ENCODE data around the gene APOBEC3C.

The APOBEC3C gene

DNA sequence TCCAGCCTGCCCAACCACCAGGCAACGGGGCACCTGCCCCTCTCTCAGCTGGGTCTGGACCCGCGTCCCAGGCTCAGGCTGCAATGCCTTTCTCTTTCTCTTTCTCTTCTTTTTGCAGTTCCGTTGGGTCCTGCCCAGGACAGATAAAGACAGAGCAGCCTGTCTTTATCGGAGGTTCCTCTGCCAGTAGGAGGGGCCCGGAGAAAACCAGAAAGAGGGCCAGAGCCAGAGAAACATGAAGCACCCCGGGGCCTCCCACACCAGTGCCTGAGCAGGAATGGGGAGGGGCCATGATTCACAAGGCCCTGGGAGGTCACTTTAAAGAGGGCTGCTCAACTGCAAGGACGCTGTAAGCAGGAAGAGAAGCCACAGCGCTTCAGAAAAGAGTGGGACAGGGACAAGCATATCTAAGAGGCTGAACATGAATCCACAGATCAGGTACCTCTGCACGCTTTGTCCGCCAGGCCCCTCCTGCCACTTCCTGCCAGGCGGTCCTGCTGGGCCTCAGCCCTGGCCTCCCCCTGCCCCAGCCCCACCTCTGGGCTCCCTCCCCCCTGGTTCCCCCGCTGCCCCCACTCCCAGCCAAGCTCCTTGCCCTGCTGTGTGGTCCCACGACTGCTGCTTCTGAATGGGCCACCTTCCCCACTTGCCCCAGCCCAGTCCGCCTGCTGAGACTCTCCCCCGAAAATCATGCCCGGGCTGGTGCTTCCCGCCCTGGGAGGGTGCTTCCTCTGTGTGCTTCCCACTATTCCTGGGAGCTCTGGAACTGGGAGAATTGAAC is at the start of gene APOBEC3C:
TSS of gene APOBEC3C (plus strand) at position 316 of the 781 bp plus-strand sequence. CDS start at position 422, 106 bp downstream.
- H3K4me3 ChIP-seq (ENCODE audit: low read length): peak within 1 kb of the TSS; percentile 66
- no peaks in the 10 kb centered on the region for H3K4me1 ChIP-seq (ENCODE audit: control insufficient read depth, insufficient read depth, low read length)
- no peak within 1 kb of the TSS for H3K9ac ChIP-seq (ENCODE audit: low read length)
- peaks cover 2% of the 10 kb centered on the region for H3K36me3 ChIP-seq (ENCODE audit: control insufficient read depth, insufficient read depth, low read length)
- H3K27ac ChIP-seq (ENCODE audit: low read depth, low read length): peak within 1 kb of the TSS; percentile 72
- no peaks in the 10 kb centered on the region for H3K27me3 ChIP-seq (ENCODE audit: control insufficient read depth, insufficient read depth, low read length)

DNA sequence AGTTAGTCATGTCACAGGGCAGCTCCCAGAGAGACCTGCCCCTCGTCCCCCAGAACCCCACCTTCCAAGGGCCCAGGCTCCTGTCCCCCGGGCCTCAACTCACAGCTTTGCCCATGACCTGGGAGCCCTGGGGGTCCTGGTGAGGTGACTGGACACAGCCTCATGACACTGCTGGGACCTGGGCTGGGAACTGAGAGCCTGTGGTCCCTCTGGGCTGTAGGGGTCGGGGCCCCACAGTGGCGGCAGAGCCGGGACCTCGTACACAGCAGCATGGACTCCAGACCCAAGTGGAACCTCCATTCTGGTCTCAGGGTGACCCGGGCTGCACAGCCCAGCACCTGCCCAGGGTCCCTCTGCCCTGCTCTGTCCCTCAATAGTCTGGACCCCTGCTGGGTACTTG is 49.8 kb upstream of the APOBEC3C start:
- Histone ChIP-seq H3K36me3 (ENCODE audit: control insufficient read depth, insufficient read depth, low read length) (no peaks in the 10 kb centered on the region), H3K27me3 (ENCODE audit: control insufficient read depth, insufficient read depth, low read length) (no peaks in the 10 kb centered on the region), H3K9ac (ENCODE audit: low read length) (no peak overlapping the region), H3K4me3 (ENCODE audit: low read length) (no peak overlapping the region), H3K27ac (ENCODE audit: low read depth, low read length) (no peak overlapping the region), H3K4me1 (ENCODE audit: control insufficient read depth, insufficient read depth, low read length) (no peaks in the 10 kb centered on the region)

DNA sequence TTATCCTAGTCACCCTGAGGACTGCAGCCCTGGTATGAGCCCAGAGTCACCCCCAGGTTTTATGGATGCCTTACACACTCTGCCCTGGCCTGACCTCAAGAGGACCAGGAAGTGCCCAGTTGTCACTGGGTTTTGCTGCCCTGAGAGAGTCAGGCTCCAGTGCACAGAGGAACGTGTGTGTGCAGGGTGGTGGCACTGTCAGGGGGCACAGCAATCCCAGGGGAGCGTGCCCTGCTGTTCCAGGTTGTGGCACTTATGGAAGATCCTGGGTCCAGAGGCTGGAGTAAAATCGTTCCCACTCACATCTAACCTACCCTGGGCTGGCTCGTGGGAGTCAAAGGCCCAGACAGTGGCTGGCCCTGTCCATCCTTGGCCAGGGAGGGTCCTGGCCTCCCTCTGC is 49.1 kb upstream of the APOBEC3C start:
- H3K36me3 ChIP-seq (ENCODE audit: control insufficient read depth, insufficient read depth, low read length): no peaks in the 10 kb centered on the region
- no peaks in the 10 kb centered on the region for H3K27me3 ChIP-seq (ENCODE audit: control insufficient read depth, insufficient read depth, low read length)
- H3K4me1 ChIP-seq (ENCODE audit: control insufficient read depth, insufficient read depth, low read length): no peaks in the 10 kb centered on the region
- no peak overlapping the region for H3K4me3 ChIP-seq (ENCODE audit: low read length)
- H3K9ac ChIP-seq (ENCODE audit: low read length): no peak overlapping the region
- H3K27ac ChIP-seq (ENCODE audit: low read depth, low read length): no peak overlapping the region

DNA sequence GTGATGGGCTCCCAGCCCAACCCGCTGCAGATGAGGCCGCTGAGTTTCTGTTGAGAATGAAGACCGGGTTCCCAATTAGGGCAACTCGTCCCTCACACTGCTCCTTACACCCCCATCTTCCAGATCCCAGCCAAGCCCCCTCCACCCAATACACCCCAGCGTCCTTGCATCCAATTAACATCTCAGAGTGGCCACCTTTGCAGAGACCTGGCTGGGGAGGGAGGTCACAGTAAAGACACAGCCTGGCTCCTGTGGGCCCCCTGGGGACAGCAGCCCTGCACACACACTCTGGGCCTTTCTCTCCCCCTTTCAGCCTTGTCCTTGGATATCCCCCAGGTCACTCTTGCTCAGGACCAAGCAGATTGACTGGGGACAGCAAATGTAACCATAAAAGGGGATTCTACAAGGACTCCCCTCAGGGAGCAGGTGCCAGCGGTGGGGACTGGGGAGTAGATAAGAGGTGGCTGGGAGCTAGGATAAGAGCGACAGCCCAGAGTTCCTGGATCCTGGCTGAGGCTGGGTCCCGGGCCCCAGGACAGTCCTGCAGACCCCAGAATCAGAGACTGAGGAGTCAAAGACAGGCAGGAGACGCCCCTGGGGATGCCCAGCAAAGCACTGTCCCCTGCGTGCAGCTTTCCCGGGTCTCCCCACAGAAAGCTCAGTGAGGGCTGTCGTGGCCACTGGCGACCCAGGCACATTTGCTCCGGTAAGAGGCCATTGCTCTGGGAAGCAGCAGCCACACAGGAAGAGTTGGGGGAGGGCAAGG is 48.3 kb upstream of the APOBEC3C start:
- Histone ChIP-seq H3K36me3 (ENCODE audit: control insufficient read depth, insufficient read depth, low read length) (no peaks in the 10 kb centered on the region), H3K27ac (ENCODE audit: low read depth, low read length) (no peak overlapping the region), H3K4me1 (ENCODE audit: control insufficient read depth, insufficient read depth, low read length) (no peaks in the 10 kb centered on the region), H3K9ac (ENCODE audit: low read length) (no peak overlapping the region), H3K27me3 (ENCODE audit: control insufficient read depth, insufficient read depth, low read length) (no peaks in the 10 kb centered on the region), H3K4me3 (ENCODE audit: low read length) (no peak overlapping the region)

- H3K9ac ChIP-seq (ENCODE audit: low read length): no peak overlapping the region
- no peaks in the 10 kb centered on the region for H3K36me3 ChIP-seq (ENCODE audit: control insufficient read depth, insufficient read depth, low read length)
- no peaks in the 10 kb centered on the region for H3K4me1 ChIP-seq (ENCODE audit: control insufficient read depth, insufficient read depth, low read length)
- no peak overlapping the region for H3K27ac ChIP-seq (ENCODE audit: low read depth, low read length)
- H3K4me3 ChIP-seq (ENCODE audit: low read length): no peak overlapping the region
- no peaks in the 10 kb centered on the region for H3K27me3 ChIP-seq (ENCODE audit: control insufficient read depth, insufficient read depth, low read length)
Measured at GRCh38 chr22:38966380-38966702, 47.7 kb upstream of the APOBEC3C start.

DNA sequence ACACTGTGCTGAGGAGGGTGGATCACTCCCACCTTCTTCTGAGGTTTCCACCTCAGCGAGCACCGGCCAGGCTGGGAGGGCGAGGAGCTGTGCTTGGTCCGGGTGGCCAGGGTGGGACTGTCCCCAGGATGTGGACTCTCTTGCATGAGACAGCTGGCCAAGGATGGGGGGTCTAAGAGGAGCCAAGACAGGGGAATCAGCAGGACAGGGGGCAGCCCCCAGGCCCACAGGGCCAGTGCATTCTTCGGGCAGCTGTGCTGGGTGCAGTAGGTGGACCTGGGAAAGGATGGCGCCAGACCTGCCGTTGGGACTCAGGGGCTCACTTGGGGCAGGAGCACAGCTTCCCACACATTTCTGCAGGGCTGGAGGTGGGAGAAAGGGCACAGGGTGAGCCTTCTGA is 47.1 kb upstream of the APOBEC3C start:
- Histone ChIP-seq H3K27me3 (ENCODE audit: control insufficient read depth, insufficient read depth, low read length) (no peaks in the 10 kb centered on the region), H3K4me1 (ENCODE audit: control insufficient read depth, insufficient read depth, low read length) (no peaks in the 10 kb centered on the region), H3K27ac (ENCODE audit: low read depth, low read length) (no peak overlapping the region), H3K4me3 (ENCODE audit: low read length) (no peak overlapping the region), H3K36me3 (ENCODE audit: control insufficient read depth, insufficient read depth, low read length) (no peaks in the 10 kb centered on the region), H3K9ac (ENCODE audit: low read length) (no peak overlapping the region)

DNA sequence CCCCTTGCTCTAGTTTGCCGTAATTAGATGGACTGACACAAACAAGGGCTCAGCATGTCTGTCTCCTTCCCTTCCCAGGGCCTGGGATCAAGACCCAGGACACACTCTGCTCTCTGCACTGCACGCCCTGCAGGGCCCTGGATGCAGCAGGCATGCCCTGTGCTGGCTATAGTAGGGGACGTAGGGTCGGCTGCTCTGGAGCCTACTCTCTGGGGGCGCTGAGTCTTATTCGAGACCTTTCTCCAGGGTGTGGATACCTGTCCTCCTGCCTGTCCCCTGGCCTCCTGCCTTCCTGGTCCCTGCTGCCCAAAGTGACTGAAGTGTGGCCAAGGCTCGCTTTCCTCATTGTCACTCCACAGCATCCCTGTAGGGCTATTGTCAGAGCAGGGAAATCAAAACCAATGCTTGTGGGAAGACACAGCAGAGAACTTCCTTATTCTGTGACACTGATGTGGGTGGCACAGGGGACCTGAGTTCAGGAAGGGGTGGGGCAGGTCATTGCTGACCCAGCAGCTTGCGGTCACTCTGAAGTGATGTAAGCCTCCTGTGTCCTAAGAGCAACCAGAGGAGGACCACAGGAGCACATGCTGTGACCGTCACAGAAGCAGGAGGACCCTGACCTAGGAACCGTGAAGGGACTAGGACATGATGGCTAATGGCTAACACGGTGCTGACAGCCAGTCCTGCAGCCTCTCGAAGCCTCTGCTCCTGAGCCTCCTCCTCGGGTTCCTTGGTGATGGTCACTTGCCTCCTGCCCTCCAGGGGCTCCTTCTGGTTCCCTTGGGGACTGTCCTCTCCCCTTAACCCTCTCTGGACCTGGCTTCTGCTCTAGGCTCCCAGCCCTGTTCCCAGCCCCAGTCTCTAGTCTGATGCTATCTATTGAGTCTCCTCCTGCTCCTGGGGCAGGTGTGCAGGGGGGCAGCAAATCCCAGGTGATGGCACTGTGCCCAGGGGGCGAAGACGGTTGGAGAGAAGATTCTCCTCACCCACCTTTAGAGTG is 46.3 kb upstream of the APOBEC3C start:
- H3K4me3 ChIP-seq (ENCODE audit: low read length): no peak overlapping the region
- H3K9ac ChIP-seq (ENCODE audit: low read length): no peak overlapping the region
- no peaks in the 10 kb centered on the region for H3K36me3 ChIP-seq (ENCODE audit: control insufficient read depth, insufficient read depth, low read length)
- no peaks in the 10 kb centered on the region for H3K27me3 ChIP-seq (ENCODE audit: control insufficient read depth, insufficient read depth, low read length)
- H3K27ac ChIP-seq (ENCODE audit: low read depth, low read length): no peak overlapping the region
- no peaks in the 10 kb centered on the region for H3K4me1 ChIP-seq (ENCODE audit: control insufficient read depth, insufficient read depth, low read length)

DNA sequence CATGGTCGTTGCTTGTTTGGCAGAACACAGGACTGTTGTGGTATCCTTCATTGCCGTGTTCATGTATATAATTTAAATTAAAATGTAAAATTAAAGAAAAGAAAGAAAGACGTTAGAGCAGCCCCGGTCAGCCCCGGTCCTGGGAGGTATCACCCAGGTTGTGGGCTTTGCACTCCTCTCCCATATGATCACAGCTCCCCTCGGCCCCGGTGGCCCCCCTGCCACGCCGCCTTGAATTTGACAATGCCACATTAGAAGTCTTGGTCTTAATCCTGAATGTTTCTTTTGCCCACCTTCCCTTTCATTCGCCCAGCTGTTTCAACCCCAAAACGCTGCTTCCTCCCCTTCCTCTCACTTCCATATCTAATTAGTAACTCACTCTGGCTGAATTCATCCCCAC is 45.3 kb upstream of the APOBEC3C start:
- Histone ChIP-seq H3K4me3 (ENCODE audit: low read length) (no peak overlapping the region), H3K27me3 (ENCODE audit: control insufficient read depth, insufficient read depth, low read length) (no peaks in the 10 kb centered on the region), H3K27ac (ENCODE audit: low read depth, low read length) (no peak overlapping the region), H3K36me3 (ENCODE audit: control insufficient read depth, insufficient read depth, low read length) (no peaks in the 10 kb centered on the region), H3K4me1 (ENCODE audit: control insufficient read depth, insufficient read depth, low read length) (no peaks in the 10 kb centered on the region), H3K9ac (ENCODE audit: low read length) (no peak overlapping the region)

GRCh38 chr22:38970551-38970950 is 43.5 kb upstream of the APOBEC3C start:
- no peaks in the 10 kb centered on the region for H3K27me3 ChIP-seq (ENCODE audit: control insufficient read depth, insufficient read depth, low read length)
- no peaks in the 10 kb centered on the region for H3K36me3 ChIP-seq (ENCODE audit: control insufficient read depth, insufficient read depth, low read length)
- no peak overlapping the region for H3K4me3 ChIP-seq (ENCODE audit: low read length)
- no peaks in the 10 kb centered on the region for H3K4me1 ChIP-seq (ENCODE audit: control insufficient read depth, insufficient read depth, low read length)
- no peak overlapping the region for H3K9ac ChIP-seq (ENCODE audit: low read length)
- no peak overlapping the region for H3K27ac ChIP-seq (ENCODE audit: low read depth, low read length)

GRCh38 chr22:38971202-38971601 is 42.9 kb upstream of the APOBEC3C start:
- Histone ChIP-seq H3K4me1 (ENCODE audit: control insufficient read depth, insufficient read depth, low read length) (no peaks in the 10 kb centered on the region), H3K4me3 (ENCODE audit: low read length) (no peak overlapping the region), H3K27me3 (ENCODE audit: control insufficient read depth, insufficient read depth, low read length) (no peaks in the 10 kb centered on the region), H3K36me3 (ENCODE audit: control insufficient read depth, insufficient read depth, low read length) (no peaks in the 10 kb centered on the region), H3K27ac (ENCODE audit: low read depth, low read length) (no peak overlapping the region), H3K9ac (ENCODE audit: low read length) (no peak overlapping the region)

DNA sequence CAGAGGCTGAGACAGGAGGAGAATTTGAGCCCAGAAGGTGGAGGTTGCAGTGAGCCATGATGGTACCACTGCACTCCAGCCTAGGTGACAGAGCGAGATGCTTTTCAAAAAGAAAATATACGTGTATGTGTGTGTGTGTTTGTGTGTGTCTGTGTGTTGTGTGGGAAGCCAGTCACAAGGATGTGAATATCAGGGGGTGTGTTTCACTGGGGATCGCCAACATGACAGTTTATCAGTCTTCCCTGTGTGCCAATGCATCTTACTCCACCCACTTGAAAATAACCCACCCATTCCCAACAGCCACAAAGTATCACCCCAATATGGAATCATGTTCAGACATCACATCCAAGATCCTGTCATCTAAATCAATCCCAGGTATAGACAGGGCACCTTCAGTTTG is 42.3 kb upstream of the APOBEC3C start:
- no peak overlapping the region for H3K9ac ChIP-seq (ENCODE audit: low read length)
- no peaks in the 10 kb centered on the region for H3K36me3 ChIP-seq (ENCODE audit: control insufficient read depth, insufficient read depth, low read length)
- no peaks in the 10 kb centered on the region for H3K4me1 ChIP-seq (ENCODE audit: control insufficient read depth, insufficient read depth, low read length)
- H3K27me3 ChIP-seq (ENCODE audit: control insufficient read depth, insufficient read depth, low read length): no peaks in the 10 kb centered on the region
- no peak overlapping the region for H3K4me3 ChIP-seq (ENCODE audit: low read length)
- H3K27ac ChIP-seq (ENCODE audit: low read depth, low read length): no peak overlapping the region

DNA sequence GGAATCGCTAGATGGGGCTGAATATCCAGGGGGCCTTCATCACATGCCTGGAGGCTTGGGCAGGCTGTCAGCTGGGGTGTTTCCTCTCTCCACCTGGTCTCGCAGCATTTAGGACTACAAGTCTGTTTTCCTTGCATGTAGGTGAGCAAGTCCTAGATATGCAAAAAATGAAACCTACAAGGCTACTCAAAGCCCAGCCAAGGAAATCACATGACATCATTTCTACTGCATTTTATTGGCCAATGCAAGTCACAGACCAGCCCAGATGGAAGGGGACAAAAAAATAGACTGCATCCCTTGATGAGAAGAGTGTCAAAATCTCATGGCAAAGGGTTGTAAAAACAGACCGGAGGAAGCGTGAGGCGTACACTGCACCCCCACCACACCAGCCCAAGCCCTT is 41.5 kb upstream of the APOBEC3C start:
- H3K27me3 ChIP-seq (ENCODE audit: control insufficient read depth, insufficient read depth, low read length): no peaks in the 10 kb centered on the region
- no peak overlapping the region for H3K27ac ChIP-seq (ENCODE audit: low read depth, low read length)
- no peak overlapping the region for H3K9ac ChIP-seq (ENCODE audit: low read length)
- H3K4me1 ChIP-seq (ENCODE audit: control insufficient read depth, insufficient read depth, low read length): no peaks in the 10 kb centered on the region
- no peak overlapping the region for H3K4me3 ChIP-seq (ENCODE audit: low read length)
- no peaks in the 10 kb centered on the region for H3K36me3 ChIP-seq (ENCODE audit: control insufficient read depth, insufficient read depth, low read length)
